Mucosa of descending colon (tissue), 3 donors: Measurements from ENCODE around the gene RRAS2. TPM values are rescaled to one million over a fixed set of nuclear protein-coding genes. Genes with fewer than 3 reads are reported as not detected.

Source experiments
- ATAC-seq: fragments of 200-7000 bp; cut with Tn5 transposase; one replicate; pipeline ENCODE4 v1.9.1; 2020; ENCODE audit warnings: mild to moderate bottlenecking, moderate library complexity
- DNase-seq, 3 donors: peaks; one replicate each; pipeline ENCODE4 v3.0.0-alpha.2; 2020
- H3K36me3 ChIP-seq: fragments of 200-600 bp; one replicate; pipeline ENCODE4 v1.8.0; 2021; ENCODE audit warnings: low read depth, mild to moderate bottlenecking
- H3K4me1 ChIP-seq: fragments of 200-600 bp; one replicate; pipeline ENCODE4 v1.8.0; 2021; ENCODE audit warnings: low read depth, mild to moderate bottlenecking
- H3K4me3 ChIP-seq: fragments of 200-600 bp; one replicate; pipeline ENCODE4 v1.8.0; 2021; ENCODE audit warnings: mild to moderate bottlenecking
- H3K9me3 ChIP-seq: fragments of 200-600 bp; one replicate; pipeline ENCODE4 v1.8.0; 2021; ENCODE audit warnings: mild to moderate bottlenecking
- CTCF ChIP-seq: fragments of 200-600 bp; IDR thresholded peaks from one replicate; pipeline ENCODE4 v1.8.0; 2022; ENCODE audit warnings: antibody characterized with exemption, mild to moderate bottlenecking
- intact Hi-C, 2 donors: fragments of 100-400 bp; cut with DNase I in 1 of 2; cut with micrococcal nuclease in 1 of 2; formaldehyde crosslinking; loops; one replicate each; pipeline versions ENCODE4 v1.11.0 to v1.11.1; 2022; cut with DNase I, micrococcal nuclease
- total RNA-seq, 3 donors: library from RNA; stranded (reverse); fragmentation: NEBNext Ultra II Directional in 2 of 3; extraction: Animal tissue kit (Norgen Biotek cat#: 25700) in 2 of 3; gene quantifications; one replicate each; pipeline versions ENCODE4 v1.2.1 to v1.2.4, GENCODE V29; 2021 to 2023
- donor health status: DM: no; HTN: no; CAD: no; lungs with moderate emphysema.
- donor health status: DM: no; HTN: no; CAD: no.
- donor health status: DM: no; HTN: yes; CAD: no.

The RRAS2 gene
- total RNA-seq, 3 donors from 2014 or later: 23.5 to 43.3 (median 27.6) TPM

- DNase-seq (no peak), ATAC-seq (no peak)
- TF ChIP-seq CTCF: no peak
- Histone ChIP-seq H3K4me1 (peaks cover 4% of the 10 kb centered on the region), H3K9me3 (no peaks in the 10 kb centered on the region), H3K4me3 (no peak overlapping the region), H3K36me3 (no peaks in the 10 kb centered on the region)
- intact Hi-C loops: no loop called here
Measured at GRCh38 chr11:14384338-14384737, 25.4 kb upstream of the RRAS2 start.

GRCh38 chr11:14381968-14382367, 23.0 kb upstream of the RRAS2 start:
- intact Hi-C loops: no loop called here
- no peaks in the 10 kb centered on the region for H3K36me3 ChIP-seq
- no peak overlapping the region for H3K4me3 ChIP-seq
- no peaks in the 10 kb centered on the region for H3K9me3 ChIP-seq
- no peak for TF ChIP-seq CTCF
- peaks cover 4% of the 10 kb centered on the region for H3K4me1 ChIP-seq
- no peak for DNase-seq
- ATAC-seq: no peak

GRCh38 chr11:14380947-14381561, 22.1 kb upstream of the RRAS2 start:
- peak; percentile 93 for ATAC-seq
- no peak for TF ChIP-seq CTCF

GRCh38 chr11:14380125-14380936, 21.3 kb upstream of the RRAS2 start:
- Histone ChIP-seq H3K36me3 (no peaks in the 10 kb centered on the region), H3K4me1 (peaks cover 4% of the 10 kb centered on the region), H3K9me3 (no peaks in the 10 kb centered on the region), H3K4me3 (no peak overlapping the region)
- ATAC-seq (no peak), DNase-seq (no peak)
- TF ChIP-seq CTCF: no peak
- intact Hi-C loops: no loop called here

More at GRCh38 chr11:14380947-14381561, 22.1 kb upstream of the RRAS2 start:
- no peak overlapping the region for H3K4me3 ChIP-seq
- H3K36me3 ChIP-seq: no peaks in the 10 kb centered on the region
- DNase-seq: peak; percentile 69 to 81 (median 74)
- H3K4me1 ChIP-seq: peaks cover 4% of the 10 kb centered on the region
- intact Hi-C loops: no loop called here
- H3K9me3 ChIP-seq: no peaks in the 10 kb centered on the region

GRCh38 chr11:14378171-14378570, 19.2 kb upstream of the RRAS2 start:
- no peak for TF ChIP-seq CTCF
- ATAC-seq (no peak), DNase-seq (no peak)
- H3K4me3 ChIP-seq: no peak overlapping the region
- peaks cover 4% of the 10 kb centered on the region for H3K4me1 ChIP-seq
- intact Hi-C loops: no loop called here
- H3K36me3 ChIP-seq: no peaks in the 10 kb centered on the region
- H3K9me3 ChIP-seq: no peaks in the 10 kb centered on the region
